HG02840 (cell line): Measurements from ENCODE around the gene VWA3B.
"Not testable (repeated sequence)": the region's sequence is repeated elsewhere in the genome, so short reads cannot be mapped to it uniquely, and the experiment has no call there.

Experiments
- ATAC-seq: cut with Tn5 transposase; IDR thresholded peaks from one replicate; pipeline ENCODE4 v1.9.1; 2021; ENCODE audit warnings: mild to moderate bottlenecking, moderate library complexity, moderate number of reproducible peaks; ENCODE audit not compliant: unreplicated experiment, low FRiP score

VWA3B gene

DNA sequence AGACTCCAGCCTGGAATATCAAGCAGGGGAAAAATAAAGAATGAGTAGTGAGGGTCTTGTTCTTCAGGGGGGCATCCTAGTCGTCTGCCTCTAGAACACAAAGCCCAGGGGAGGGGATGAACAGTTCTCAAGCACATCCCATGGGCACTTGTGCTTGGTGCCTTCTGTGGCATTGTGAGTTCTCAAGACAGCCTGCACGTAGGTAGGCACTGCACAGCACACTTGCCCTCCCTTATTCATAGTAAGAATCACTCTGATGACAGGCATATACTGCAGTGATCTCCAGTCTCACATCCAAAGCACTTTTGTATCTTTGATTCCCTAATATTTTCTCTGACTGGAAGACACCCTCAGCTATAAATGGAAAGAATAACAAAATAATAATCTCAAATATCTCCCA lies 154.6 kb downstream of the VWA3B start:
- no peak for ATAC-seq

DNA sequence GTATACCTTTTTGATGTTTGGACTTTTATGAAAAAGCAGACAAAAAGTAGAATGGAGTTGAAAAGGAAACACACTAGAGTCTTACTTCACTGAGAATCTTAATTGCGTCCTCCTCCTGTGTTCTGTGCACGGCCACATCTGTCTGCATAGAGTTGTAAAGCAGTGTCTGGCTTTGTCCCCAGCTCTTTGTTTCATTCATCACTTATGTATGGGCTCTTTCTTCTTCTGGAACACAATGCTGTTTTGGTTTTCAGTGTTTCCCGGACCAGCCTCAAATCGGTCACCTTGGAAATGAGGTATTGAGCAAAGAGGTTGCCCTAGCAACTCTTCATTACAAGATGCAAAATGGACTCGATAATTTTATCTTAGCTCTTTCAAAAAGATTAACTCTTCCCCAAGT lies 155.0 kb downstream of the VWA3B start:
- ATAC-seq, result no peak

DNA sequence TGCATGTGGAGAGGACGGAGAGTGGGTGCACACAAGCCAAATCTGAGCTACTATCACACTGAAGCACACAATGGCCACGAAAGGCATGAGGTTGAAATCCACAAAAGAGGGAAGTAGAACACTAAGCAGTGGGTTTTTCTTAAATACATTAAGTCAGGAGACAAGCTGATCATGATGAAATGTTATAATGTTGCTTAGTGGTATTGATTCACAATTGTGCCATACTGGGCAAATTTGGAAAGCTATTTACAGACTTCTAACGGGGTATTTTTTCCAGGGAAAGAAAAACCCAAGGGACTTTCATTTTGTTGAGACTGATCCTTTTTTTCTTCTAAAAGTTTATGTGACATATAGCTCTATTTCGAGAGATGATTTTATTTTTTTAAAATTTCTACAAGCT lies 158.5 kb downstream of the VWA3B start:
- no peak for ATAC-seq

DNA sequence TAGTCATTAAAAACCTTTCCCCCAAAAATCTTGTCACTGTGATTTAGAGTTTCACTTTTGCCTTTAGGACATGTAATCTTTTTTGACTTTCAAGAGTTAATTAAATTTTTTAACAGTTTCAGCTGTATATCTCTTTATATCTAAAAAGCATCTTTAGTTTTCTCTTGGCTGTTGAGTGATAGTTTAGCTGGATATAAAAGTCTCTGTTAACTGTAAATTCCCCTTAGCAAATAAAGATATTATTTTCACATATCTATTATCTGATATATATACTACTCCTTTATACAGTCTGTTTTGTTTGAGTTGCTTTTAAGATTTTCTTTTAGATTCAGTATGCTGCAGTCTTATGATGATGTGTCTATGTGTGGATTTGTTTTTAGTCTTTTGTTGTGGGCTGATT lies 160.4 kb downstream of the VWA3B start:
- ATAC-seq, result no peak

DNA sequence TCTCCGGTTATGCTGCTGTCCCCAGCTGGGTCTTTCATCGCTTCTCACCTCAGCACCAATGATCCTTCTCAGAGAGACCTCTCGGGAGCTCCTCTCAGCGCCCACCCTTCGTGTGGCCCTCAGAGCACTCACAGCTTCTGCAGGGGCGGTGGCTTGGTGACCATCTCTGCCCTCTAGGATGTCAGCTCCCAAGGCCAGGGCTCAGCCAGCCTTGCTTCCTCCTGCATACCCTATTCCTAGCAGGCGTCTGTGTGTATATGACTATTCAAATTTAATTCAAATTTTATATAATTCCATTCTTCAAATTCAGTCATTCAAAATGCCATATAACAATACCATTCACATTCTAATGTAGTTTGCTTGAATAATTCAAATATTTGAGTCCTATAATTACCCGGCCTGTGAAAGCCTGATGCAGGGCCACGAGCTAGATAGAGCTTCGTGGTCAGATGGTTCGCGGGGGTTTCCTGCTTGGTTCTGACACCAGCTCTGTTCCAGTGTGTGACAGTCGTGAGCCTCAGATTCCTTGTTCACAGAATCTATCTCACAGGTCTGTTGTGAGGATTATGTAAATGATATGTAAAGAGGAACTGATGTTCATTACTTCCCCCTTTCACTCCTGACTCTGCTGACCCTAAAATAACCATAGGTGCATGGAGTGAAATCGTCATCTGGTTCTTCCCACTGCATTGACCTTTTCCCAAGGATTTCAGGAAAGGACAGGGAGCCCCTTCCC lies 165.2 kb downstream of the VWA3B start:
- no peak for ATAC-seq

DNA sequence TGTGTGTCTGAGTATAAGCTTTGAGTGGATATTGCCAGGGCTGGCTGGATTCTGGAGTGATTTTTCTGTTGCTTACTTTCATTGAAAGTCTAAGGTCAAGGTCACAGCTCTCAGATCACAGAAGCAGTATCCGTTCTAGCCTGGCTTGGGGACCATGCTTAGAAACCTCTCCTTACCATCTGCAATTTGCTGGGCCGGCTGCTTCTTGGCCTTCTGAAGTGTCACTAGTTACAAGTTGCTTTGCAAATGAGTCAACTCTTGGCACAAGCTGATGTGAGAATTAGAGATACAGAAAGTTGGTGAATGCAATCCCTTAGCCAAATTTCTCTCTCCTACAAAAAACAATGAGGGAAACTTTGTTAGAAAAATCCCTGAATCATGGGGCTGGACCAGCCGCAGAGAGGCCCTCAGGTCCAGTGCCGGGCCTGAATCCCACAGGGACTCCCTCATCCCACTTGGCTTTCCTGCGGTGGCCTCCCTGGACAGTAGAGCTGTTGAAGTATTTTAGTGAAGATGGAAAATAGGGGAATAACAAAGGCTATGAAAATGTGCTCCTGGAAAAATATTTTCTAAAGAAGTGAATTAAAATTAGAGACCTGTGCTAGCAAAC lies 166.6 kb downstream of the VWA3B start:
- ATAC-seq, result no peak

DNA sequence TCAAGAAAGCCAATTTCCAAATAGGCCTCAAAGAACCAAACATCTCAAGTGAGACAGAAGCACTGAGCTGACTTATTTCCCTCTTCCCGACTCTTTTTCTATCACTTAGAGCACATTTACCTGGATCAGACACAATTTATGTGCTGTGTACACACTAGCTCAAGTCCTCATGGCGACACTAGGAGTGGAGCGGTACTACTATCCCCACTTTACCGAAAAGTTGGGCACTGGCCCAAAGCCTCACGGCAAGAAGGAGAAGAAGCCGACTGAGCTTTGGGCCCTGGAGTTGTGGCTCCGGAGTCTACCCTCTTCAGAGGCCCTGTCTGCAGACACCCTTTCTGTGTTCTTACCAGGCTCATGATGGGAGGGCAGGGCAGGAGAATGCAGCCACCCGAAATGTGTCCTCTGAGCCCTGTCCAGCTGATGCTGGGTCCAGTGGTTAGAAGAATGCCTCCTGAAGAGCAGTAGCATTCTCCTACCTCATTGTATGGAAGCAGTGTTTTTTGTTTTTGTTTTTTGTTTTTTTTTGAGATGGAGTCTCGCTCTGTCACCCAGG lies 167.6 kb downstream of the VWA3B start:
- ATAC-seq, result no peak

DNA sequence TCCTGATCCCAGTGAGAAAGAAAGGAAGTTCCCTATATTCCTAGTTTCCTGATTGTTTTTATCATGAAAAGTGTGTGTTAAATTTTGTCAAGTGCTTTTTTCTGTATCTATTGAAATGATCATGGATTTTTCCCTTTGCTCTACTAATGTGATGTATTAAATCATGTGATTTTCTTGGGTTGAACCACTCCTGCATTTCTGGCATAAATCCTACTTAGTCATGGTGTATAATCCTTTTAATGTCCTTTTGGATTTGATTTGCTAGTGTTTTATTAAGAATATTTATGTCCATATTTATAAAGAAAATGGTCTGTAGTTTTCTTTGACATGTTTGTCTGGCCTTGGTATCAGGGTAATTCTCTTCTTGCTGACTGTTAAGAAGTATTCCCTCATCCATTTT lies 171.9 kb downstream of the VWA3B start:
- ATAC-seq, result no peak

DNA sequence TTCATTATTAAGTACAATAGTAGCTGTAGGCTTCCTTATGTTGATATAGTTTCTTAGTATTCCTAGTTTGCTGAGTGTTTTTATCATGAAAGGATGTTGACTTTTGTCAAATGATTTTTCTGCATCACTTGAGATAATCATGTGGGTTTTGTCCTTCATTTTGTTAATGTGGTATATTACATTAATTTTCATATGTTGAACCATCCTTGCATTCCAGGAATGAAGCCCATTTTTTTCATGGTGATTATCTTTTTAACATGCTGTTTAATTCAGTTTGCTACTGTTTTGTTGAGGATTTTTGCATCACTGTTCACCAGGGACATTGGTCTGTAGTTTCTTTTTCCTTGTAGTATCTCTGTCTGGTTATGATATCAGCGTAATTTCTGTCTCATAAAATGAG lies 176.4 kb downstream of the VWA3B start:
- ATAC-seq, result no peak

DNA sequence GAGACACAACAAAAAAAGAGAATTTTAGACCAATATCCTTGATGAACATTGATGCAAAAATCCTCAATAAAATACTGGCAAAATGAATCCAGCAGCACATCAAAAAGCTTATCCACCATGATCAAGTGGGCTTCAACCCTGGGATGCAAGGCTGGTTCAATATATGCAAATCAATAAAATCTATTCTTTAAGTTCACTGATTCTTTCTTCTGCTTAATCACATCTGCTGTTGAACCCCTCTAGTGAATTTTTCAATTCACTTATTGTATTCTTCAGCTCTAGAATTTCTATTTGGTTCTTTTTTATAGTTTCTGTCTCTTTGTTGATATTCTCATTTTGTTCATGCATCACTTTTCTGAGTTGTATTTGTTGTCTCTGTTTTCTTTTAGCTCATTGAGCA lies 181.3 kb downstream of the VWA3B start:
- ATAC-seq, result not testable (repeated sequence)

DNA sequence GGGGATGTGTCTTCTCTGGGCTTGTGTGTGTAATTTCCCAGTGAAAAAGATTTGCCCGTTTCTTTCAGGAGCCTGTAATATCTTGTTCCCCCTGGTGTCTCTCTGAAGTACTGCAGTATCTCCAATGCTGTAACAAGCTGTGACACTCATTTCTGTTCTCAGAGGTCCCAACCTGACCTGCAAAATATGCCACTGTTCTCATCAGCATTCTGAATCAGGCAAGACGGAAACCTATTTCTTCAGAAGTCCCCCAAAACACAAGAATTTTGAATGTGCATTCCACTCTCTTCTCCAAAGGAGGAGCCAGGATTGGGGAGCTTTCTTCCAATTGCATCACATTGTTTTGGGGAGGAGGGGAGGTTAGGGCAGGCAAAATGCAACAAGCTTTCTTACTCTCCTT lies 182.3 kb downstream of the VWA3B start:
- no peak for ATAC-seq

DNA sequence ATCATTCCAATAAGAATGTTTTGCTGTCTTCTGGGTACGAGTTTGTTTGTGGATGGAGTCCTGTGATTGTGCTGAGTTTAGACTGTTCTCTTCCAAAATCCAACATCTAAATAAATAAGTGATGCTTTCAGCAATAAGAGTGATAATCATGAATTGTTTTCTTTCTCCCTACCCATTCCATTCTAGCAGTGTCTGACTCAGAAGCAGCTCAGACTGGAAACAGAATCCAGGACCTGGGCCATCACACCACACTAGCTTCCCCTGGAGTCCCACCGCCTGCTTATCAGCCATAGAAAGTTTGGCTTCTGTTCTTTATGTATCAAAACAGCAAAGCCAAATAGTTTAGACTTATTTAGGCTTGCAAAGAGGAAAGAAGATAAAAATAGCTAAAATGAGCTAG lies 182.9 kb downstream of the VWA3B start:
- ATAC-seq, result no peak

DNA sequence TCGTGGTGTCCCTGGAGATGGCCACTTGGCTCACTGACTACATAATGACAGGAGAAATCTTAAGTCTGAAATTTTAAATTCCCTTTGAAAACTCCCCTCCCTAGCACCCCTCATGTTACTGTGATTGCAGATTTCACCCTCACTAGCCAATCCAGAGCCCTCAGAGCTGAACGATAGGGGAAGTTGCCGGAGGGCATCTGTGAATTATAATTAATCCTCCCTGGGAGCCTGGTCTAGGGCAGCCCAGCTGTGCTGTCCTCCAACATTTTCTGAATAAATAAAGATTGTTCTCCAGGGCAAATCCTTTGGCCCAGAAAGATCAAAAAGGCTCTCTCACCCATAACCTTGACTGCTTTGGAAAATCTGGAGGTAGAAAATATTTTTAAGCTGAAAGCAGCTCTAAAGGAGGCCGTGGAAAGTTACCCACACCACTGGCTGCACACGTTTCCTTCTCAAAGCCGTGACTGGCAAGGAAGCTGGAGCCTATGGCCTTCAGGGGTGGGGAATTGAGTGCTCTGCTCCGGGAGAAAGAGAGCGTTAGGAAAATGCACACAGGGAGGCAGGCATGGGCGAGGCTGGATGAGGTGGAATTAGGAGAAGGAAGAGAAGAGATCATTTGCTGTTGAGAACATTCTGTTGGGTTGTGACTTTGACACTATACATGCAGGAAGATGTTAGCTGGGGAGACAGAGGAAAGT lies 190.3 kb downstream of the VWA3B start:
- no peak for ATAC-seq

DNA sequence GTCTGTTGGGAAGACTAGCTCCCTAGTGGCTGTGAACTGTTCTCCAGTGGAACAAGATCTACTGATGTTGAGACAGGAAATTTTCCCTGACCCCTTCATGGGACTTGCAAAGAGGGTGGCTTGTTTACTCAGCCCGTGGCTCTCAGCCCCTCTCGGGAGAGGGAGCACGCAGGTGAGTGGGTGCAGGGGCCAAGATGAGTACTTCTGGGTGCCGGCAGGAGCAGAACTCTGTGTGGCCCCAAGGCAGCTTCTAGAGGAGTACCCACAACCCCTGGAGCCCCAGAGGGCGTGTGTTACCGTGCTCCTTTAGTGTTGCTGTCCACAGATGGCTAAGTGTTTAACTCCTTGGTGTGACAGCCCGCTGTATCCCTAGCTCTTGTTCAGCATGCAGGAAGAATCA lies 191.1 kb downstream of the VWA3B start:
- no peak for ATAC-seq

DNA sequence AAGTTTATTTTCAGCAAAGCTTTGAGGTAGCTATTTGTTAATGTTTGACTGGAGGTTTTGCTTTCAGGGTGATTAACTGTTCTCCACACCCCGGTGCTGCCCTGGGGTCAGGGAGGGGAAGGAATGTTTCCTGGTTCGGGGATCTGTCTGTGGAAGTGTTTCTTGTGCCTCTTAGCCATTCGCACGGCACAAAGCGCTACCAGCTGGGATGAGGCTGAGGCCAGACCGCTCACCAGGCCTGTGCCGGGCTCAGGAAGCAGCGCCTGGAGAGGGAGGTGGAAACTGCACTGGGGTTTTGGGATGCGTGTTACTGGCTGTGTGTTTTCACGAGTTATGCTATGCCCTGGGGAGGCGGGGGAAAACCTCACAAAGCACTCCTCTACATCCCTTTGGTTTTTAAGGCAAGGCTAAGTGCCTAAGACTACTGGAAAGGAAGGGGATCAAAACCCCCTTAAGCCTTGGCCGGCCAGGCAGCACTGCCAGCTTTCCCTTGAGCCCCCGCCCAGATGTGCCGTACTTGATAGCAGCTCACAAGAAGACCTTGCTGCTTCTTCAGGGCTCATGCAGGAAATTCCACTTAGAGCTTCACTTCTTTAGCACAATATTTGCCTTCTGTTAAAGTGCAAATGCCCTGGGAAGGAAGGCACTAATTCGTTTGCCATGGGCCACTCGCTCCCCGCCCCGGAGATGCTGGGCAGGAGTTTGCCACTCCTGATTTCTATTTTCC lies 193.6 kb downstream of the VWA3B start:
- ATAC-seq, result no peak

DNA sequence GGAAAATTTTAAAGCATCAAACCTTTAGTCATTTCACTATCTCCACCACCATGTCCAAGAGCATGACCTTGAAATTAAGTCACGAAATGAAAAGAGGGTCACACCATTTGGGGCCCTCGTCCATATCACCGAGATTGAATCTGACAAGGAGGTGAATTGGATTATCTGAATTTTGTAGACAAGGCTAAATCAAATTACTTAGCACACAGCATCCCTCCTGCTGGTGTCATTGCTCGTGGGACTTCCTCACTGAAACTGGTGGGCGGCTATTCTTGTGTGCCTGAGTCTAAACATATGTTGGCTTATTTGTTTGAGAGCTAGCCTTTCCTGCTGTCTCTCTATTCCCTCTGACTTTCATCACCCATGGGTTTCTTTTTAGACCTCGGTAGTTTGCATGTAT lies 194.6 kb downstream of the VWA3B start:
- no peak for ATAC-seq

DNA sequence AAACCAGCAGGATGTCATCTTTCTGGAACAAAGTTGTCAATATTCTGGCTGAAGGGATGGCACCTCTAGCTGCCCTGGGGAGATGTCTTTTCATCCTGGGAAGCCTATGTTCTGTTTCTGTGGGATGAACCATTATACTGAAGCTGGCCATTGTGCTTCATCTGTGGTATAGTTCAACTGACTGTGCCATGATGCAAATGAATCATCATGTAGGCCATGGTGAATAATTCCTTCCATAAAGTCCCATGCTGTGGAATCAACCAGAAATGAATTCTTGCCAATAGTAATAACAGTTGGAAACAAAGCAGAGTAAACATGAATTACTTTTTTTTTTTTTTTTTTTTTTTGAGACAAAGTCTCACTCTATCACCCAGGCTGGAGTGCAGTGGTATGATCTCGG lies 195.1 kb downstream of the VWA3B start:
- ATAC-seq, result no peak

DNA sequence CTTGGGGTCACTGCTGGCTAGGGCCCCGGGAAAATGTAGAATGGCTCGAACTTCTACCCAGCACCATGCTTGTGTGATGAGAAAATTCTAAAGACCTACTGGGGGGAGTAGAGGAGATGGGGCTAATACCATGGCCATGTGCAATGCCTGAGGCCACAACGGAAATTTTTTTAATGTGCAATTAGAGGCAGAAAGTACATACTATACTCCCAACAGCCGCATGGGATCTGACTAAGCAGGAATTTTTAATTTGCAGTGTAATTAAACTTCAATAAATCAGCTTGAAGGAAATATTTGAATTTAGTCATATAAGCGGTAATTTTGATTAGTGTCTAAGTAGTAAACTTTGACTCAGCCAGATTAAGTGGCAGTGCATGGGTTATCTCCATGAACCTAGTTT lies 206.1 kb downstream of the VWA3B start:
- ATAC-seq, result no peak

DNA sequence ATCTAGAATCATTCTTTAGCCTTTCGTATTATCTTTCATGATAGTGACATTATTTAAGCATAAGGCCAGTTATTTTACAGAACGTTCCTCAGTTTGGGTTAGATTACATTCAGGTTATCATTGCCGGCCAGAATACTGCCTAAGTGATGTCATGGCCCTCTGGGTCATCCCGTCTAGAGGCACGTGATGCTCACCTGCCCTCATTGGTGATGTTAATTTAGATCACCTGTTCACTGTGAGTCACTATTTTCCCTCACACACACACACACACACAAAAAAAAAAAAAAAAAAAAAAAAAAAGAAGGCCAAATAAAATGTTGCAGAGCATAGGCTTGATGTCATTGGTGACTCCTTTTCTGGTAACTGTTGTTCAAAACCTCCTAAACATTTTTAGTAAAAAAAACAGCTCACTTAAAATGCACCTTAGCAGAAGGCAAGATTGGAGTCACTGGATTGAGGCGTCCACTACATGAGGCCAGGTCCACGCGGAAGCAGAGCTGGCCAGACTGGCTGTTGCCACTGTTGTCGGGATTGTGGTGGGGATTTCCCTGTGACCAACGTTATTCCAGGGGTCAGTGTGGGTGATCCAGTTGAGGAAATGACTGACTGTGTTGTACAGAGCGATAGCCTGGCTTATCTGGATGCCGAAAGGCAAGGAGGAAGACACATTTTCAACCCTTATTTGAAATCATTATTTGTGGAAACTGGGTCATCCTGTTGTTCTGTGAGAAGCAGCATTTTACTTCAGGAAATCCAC lies 207.1 kb downstream of the VWA3B start:
- no peak for ATAC-seq

DNA sequence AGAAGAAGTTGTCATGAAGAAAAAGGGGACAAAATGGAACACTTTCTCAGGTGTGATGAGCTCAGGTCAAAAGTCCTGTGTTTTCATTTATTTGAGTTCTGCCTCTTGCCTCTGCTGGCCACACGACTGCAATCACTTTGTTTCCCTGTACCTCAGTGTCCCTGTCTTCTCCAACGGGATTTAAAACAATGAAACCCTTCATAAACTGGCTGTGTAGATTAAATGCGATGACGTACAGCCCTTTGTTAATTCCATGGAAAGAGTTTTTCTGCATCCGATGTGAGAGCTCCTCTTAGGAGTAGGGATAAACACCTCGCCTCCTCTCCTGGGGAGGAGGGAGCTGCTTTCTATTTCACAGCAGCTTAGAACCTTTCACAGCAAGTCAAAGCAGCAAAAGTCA lies 207.7 kb downstream of the VWA3B start:
- no peak for ATAC-seq
